Fibroblast of peridontal ligament (primary cell): Measurements from ENCODE around the gene SHH.

Experiments used
- DNase-seq: peaks from one replicate; pipeline ENCODE4 v3.0.0-alpha.2; 2010; ENCODE audit errors: extremely low read depth

The SHH gene

DNA sequence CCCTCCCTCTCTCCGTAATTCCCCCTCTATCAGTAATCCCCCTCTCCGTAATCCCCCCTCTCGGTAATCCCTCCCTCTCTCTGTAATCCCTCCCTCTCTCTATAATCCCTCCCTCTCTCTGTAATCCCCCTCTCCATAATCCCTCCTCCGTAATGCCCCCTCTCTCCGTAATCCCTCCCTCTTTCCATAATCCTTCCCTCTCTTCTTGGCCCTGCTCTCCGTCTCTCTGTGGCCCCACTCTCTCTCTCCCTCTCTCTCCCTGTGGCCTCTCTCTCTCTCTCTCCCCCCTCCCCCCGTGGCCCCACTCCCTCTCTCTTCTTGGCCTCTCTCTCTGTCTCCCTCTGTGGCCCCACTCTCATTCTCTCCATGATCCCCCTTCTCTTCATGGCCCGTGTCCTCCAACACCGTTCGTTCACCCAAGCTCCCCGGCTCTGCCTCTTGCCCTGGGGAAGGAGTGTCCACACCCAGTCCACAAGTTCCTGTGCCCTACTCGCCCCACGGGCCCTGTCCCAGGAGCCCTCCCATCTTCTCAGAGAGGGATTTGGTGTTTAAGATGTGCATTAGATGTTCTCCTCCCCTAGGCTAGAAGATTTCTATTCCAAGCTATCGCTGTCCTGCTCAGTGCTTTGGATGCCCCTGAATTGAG is 19.8 kb downstream of the SHH start:
- no peak for DNase-seq

DNA sequence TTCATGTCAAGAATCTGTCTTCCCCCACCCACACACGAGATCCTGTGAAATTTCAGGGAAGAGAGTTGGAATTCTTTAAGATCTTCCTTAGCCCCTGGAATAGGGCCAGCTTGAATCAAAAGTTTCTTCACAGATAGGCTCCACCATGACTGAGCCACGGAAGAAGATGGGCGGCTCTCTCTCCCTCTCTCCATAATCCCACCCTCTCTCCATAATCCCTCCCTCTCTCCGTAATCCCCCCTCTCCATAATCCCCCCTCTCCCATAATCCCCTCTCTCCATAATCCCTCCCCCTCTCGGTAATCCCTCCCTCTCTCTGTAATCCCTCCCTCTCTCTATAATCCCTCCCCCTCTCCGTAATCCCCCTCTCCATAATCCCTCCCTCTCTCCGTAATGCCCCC is 20.4 kb downstream of the SHH start:
- DNase-seq: no peak

DNA sequence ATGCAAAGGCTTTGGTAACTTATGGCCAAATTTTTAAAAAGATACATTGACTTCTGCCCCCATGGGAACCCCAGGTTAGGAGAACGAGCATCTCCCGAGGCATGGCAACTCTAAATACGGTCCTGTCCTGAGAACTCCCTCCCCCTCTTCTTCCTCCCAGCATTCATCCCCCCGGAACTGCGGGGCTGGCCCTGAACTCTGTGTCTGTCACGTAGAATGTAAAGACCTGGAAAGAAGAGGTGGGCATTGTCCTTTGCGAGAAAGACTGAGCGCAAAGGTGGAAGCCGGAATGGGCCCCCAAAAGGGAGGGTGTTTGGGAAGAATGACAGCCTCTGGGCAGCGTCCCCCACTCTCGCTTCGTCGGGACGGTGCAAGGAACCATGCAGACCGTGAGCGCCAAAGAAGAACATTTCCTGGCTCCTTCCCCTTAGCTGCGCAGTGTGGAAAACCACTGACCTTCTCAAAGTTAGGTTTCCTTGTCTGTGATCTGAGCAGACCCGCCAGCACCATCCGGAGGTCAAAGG is 21.0 kb downstream of the SHH start:
- DNase-seq: no peak

DNA sequence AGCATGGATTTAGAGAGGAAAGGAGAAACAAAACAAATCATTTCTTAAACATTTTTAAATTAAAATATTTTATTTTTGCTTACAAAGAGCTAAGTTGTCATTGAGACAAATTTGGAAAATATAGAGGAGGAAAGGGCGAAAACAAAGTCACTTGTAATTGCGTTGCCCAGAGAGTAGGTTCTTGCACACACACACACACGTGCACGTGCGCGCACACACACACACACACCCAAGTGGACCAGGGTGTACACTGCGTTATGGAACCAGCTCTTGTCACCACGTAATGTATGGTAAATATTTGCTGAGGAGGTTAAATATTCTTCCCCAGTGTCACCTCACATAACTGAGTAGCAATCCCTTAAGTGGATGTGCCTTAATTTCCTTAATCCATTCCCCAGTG is 21.6 kb downstream of the SHH start:
- DNase-seq: no peak

DNA sequence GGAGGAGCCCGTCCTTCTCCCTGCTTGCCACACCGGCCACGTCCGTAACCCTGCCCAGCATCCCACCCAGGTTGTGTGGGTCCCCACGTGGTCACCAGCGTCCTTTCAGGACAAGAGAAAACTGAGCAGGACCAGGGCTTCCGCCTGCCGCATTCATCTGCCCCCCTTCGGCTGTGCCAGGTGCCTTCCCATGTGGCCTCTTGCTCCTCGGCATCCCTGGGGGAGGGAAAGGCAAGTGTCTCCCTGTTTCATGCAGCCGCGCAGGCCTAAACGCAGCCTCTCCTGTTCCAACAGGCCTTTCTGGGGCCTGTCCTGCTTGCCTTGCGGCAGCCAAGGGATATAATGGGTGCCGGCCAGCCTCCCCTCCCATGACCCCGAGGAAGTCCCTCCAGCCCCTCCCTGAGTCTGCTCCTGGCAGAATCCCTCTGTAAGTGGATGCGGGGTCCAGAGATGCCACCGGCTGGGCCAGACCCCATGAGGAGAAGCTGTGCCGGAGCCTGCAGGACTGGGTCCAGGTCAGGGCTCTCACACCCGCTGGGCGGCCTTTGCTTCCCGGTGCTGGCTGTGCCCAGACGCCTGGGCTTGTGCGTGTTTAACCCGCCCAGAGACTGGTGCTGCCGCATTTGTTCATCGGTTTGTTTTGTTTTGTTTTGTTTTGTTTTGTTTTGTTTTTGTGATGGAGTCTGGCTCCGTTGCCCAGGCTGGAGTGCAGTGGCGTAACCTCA is 23.1 kb downstream of the SHH start:
- no peak for DNase-seq

DNA sequence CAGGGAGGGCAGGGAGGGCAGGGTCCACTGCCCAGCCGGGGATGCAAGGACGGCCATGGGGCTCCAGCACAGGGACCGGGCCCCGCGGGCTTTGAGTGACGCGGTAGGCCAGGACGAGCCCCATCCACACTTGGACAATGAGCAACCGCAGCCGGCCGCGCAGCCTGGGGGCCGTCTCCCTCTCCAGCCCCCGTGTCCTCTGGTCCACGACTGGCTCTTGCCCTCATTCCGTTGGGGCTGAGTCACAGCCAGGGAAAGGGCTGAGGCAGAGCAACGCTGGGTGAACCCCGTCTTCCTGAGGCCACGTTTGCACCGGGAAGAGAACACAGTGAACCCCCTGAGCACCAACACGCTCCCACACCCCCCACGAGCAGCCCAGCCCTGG is 23.7 kb downstream of the SHH start:
- no peak for DNase-seq

DNA sequence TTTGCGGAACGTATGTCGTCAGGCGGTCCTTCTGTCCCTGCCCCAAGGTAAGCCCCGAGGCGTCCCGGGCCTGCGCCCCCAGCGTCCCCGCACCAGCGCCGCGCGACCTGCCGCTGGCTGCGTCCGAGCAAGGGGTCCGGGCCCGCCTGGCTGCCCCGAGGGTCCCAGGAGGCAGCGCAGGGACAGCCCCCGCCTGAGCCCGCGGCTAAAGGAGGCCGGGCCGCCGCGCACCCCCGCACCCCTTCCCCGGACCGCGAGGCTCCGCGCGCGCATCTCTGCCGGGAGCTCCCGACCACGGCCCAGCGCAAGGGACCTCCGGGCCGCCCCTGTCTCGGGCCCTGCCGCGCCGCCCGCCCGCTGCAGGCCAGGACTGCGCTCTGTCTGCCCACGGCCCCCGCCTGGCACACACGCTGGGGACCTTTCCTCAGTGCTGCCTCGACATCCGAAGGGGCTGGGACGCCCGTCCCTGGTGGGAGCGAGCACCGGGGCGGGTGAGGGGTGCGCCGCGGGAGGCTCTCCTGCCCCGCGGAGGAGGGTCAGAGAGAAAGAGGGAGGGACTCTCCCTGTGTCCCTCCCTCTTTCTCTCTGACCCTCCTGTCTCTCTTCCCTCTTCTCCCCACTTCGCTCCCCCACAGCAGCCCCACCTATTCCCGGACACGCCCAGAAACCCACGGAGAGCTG is 25.0 kb downstream of the SHH start:
- DNase-seq: peak; percentile 6

DNA sequence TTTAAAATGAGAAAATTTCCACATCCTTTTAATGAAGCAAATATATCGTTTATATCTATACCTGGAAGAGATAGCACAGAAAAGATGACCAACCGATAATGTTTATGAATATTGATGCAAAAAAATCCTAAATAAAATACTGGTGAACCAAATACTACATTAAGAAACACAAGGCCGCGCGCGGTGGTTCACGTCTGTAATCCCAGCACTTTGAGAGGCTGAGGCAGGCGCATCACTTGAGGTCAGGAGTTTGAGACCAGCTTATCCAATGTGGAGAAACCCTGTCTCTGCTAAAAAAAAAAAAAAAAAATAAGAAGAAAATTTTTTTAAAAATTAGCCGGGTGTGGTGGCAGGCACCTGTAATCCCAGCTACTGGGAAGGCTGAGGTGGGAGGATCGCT is 25.8 kb downstream of the SHH start:
- no peak for DNase-seq

DNA sequence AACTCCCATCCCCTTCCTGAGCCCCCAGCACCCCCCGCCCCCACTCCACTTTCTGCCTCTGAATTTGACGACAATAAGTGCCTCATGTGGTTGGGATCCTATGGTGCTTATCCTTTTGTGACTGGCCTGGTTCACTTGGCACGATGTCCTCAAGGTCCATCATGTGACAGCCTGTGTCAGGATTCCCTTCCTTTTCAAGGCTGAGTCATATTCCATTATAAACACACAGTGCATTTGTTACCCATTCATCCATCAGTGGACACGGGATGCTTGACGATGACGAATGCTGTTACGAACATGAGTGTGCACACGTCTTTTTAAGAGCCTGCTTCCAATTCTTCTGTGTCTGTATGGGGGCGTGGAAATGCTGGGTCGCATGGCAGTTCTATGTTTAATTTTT is 26.7 kb downstream of the SHH start:
- peak; percentile 17 for DNase-seq

DNA sequence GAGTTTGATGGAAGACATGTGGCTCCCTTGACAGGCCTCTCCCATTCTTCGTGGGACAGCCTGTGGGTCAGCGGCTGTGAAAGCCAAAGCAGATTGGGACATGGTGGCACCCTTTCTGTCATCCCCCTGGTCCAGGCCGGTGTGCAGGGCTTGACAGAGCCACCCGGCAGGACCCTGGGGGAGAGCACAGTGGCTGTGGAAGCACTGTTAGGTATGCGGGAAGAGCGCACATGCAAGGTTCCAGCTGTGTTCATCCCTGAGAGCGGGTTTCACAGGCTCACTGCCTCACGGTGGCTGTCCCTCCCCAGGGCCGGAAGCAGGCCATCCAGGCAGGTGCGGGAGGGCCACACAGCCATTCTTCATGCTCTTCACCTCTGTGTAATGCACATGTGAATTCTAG is 29.8 kb downstream of the SHH start:
- DNase-seq: no peak

DNA sequence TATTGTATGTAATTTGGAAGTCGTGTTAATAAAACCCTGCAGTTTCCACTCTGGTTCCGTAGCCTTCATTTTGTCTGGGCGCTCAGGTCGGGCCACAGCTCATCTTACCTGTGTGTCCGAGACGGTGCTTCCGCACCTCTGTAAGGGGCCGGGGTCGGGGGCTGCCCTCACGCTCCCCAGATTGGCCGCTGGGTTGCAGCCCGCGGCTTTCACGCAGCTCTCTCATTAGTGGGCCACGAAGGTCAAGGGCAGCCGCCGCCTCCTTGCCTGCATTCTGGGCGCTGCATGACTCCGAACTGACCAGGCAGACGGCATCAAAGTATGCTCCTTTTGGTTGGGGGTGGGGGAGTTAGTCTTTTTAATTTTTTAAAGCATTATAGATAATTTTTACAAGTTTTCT is 30.8 kb downstream of the SHH start:
- DNase-seq: no peak

DNA sequence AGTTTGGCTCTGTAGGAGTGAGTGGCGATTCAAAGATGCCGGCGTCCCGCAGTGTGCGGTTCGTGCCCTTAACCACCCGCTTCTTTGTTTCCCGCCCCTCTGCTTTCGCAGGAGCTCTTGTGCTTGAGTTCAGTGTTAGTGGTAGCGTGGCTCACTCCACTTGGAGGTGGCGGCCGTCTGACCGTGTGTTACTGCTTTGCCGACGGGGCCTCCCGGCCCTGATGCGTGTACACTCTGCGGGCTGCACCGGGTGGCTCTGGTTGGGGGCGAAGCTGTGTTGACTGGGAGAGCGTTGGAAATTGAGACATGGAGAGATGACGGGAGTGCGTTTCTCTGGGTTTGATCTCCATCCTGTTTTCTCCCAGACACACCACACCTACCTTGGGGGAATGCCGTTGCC is 31.4 kb downstream of the SHH start:
- no peak for DNase-seq

DNA sequence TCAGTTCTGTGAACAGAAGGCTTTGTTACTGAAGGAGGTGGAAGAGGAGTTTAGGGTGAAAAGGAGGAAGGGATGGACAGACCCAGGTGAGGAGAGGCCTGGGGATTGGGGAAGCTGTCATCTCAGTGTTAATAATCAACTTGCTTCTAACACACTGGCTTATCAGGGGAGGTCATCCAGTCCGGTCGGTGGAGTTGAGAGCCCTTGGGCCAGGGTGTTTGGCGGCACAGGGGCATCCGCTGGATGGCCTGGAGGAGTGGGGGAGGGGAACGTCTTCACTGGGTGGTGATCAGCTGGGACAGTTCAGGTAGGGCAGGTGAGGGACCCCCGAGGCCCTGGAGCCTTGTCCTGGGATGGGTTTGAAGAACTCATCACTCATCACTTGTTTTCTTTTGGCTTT is 33.9 kb downstream of the SHH start:
- no peak for DNase-seq

DNA sequence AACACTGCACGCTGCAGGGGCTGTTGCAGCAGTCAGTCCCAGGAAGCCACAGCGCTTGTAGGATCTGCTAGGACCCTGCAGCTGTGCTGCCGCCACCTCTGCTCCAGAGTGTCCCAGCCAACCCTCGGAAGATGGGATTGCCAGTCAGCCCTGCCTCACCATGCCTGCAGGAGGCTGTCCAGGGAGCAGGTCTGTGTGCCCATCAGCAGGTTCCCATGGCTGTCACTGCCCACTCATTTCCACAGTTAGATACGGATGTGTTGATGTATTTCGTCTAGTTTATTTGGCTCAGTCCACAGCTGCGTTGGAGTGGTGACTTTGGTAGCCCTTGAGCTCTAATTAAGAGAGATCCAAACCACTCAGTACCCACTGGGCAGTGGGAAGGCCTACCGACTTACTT is 35.7 kb downstream of the SHH start:
- no peak for DNase-seq

DNA sequence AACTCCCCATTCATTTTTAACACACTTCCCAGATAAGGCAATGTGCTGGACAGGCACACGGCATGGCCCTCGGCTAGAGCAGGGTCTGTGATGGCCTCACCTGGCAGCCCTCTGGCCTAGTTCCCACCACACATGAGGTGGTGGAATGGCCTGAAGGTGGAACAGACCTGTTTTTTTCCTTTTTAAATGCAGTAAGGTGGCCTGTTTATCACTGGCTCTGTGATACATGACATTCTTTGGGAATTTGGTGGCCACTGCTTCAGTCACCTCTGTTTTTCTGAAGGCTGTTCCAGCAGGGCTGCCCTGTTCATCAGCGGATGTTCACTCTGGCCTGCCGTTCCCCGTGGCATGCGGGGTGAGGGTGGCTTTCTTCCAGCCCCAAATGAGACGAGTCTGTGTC is 36.6 kb downstream of the SHH start:
- DNase-seq: no peak

DNA sequence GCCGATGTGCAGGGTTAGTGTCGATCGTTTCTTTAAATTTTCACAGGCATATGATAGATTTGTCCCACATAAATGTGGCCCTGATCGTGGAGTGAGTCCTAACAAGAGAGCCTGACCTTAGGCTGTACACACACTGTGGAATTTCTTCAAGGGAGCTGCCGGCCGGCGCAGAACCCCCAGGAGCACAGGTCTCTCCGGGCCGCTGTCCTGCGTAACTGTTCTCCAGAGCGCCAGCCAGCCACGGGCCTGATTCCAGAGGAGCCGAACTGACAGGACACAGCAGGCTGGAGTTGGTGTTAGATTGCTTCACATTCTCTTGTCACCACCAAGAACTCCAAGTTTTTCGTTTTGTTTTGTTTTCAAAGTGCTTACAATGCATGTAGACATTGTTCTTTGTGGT is 37.3 kb downstream of the SHH start:
- DNase-seq: no peak

DNA sequence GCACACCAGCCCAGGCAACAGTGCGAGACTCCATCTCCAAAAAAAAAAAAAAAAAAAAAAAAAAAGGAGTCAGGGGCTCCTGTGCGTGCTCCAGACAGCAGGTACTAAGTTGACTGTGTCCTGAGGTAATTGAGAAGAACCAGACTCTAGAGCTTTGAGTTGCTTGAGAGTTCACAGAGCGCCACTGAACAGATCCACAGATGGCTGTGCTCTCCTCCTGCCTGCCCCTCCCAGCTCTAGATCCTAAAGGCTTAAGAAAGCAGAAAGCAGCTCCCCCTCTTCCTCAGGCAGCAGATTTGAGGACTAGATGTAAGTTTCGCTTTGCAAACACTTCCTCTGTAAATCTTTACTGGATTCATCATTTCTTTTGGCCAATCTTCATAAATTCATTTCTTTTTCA is 38.7 kb downstream of the SHH start:
- no peak for DNase-seq

DNA sequence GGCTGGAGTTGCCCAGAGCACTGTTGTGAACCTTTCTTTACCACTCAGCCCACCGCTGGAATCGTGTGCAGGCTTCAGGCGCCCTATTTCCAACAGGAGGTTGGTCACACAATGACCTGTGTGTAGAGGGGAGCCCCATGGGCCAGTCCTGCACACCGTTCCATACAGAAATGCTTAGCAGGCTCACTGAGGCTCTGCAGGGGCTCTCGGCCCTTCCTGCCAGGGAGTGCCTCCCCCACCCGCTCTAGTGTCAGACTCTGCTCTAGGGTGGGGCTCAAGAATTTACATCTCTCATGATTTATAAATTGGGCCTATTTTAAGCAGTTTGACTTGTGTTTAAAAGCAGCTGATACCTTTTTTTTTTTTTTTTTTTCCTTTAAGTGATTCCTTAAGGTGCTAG is 42.0 kb downstream of the SHH start:
- DNase-seq: no peak

DNA sequence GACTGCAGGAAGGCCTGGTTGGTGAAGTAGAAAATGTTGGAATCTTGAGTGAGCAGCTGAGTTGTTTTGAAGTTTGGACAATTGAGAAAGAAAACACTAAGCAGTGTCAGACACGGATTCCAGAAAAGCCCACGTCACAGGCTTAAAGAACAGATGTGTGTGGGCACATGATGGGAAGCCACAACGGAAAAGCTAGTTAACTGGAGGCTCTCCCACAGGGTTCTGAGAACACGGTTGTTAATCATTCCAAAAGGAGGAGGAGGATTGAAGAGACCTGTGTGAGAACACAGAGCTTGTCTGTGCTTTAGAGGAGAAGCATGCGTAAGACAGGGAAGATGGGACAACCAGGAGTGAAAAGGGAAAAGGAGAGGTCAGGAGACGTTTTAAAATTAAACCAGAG is 42.6 kb downstream of the SHH start:
- peak; percentile 65 for DNase-seq

DNA sequence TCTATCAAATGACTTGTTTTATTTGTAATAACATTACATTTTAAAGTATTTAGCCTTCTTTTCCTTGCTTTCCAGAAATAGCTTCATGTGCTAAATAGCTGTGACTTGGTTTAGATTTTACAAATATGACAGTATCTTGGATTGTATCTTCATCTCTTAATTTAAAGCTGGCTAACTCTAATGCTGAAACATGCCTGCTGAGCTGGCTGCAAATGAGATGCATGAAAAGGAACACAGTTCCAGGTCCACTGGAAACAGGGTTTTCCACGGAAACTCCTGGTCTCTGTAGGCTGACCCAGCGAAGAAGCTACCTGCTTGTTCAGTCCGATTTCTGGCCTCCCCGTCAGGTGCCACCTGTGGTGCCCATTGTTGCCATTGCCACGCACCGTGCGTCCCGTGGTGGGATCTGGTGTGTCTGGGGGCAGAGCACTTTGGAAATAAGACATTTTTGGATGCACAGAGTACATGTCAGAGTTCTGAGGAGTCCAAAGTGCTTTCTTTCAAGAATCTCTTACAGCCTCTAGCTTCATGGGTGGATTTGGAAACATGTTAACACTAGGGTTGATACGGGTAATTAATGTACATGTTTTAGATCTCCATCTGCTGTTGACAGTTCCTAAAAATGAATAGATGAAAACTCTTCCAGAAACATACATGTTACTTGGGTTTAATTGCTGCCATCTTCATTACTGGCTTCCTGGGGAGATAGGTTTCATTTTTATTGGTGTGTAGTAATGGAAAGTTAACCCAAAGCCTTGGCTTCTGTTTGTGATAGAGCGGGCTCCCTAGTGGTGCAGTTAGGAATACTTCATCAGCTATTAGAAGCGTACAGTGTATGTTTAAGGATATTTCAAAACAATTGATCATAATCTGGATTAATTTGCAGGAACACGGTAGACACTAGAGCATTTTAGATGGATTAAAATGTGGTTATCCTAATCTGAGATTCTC is 45.0 kb downstream of the SHH start:
- no peak for DNase-seq

DNA sequence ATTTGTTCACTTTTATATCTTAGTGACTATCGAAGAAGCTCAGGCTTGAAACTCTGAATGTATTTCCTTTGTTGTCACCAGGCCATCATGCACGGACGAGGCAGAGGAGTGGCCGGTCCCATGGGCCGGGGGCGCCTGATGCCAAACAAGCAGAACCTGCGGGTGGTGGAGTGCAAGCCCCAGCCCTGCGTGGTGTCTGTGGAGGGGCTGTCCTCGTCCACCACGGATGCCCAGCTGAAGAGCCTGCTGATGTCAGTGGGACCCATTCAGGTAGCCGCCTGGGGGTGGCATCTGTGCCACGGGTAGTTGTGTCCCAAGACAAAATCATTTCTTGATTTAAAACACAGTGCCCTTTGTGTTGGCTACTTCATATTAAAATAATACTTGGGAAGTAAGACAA is 45.9 kb downstream of the SHH start:
- no peak for DNase-seq

DNA sequence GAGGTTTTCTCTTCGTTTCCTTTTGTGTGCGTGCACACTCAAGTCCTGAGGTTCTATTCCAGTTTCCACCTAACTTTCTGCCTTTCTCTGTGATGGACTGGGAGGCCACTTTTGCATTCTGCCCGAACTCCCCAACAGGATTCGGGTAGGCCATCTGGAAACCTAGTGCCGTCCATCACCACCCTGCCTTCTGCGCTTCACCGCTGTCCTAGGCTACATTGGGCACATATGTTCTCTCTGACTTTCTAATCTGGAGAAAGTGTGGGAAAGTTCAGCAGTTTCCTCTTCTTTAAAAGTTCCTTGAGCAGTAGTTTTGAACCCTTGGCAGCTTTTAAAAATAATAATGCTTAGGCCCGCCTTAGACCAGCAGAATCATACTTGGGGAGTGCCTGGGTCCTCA is 46.8 kb downstream of the SHH start:
- DNase-seq: no peak
